ENCODE results near the gene RAB11FIP4. TPM values are rescaled to one million over a fixed set of nuclear protein-coding genes. Genes with fewer than 3 reads are reported as not detected.

Gene RAB11FIP4
- total RNA-seq, 4 donors from 2014 or later = 0.09 to 0.22 (median 0.16) TPM; not detected in 1

DNA sequence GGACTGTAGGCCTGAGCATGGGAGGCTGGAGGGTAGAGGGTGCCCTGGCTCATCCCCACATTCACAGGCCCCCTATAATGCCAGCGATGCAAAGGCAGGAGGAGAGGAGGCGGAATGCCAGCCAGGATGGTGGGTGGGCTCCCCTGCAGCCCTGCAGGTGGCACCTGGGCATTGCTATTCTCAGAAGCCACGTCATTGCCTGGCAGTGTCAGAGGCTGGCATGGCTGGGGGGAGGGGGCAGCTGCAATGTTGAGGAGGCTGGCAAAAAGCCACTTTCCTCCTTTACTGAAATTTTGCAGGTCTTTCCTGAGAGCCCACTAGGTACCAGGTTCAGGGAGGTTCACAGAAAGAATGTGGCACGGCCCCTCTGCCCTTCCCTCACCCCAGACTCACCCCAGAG lies 36.2 kb downstream of the RAB11FIP4 start:
- ATAC-seq = no peak
- Histone ChIP-seq H3K4me1 (no peaks in the 10 kb centered on the region), H3K36me3 (no peaks in the 10 kb centered on the region), H3K9me3 (no peaks in the 10 kb centered on the region), H3K4me3 (no peak overlapping the region), H3K27ac (no peak overlapping the region), H3K27me3 (peaks cover 0 to 19% (median 14%) of the 10 kb centered on the region in 3 donors)
- TF ChIP-seq POLR2A (IDR thresholded peaks at IDR 0.05) = no peak
- TF ChIP-seq, protein P1, sequence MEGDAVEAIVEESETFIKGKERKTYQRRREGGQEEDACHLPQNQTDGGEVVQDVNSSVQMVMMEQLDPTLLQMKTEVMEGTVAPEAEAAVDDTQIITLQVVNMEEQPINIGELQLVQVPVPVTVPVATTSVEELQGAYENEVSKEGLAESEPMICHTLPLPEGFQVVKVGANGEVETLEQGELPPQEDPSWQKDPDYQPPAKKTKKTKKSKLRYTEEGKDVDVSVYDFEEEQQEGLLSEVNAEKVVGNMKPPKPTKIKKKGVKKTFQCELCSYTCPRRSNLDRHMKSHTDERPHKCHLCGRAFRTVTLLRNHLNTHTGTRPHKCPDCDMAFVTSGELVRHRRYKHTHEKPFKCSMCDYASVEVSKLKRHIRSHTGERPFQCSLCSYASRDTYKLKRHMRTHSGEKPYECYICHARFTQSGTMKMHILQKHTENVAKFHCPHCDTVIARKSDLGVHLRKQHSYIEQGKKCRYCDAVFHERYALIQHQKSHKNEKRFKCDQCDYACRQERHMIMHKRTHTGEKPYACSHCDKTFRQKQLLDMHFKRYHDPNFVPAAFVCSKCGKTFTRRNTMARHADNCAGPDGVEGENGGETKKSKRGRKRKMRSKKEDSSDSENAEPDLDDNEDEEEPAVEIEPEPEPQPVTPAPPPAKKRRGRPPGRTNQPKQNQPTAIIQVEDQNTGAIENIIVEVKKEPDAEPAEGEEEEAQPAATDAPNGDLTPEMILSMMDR (IDR thresholded peaks at IDR 0.05 in 4 of 5, conservative IDR thresholded peaks at IDR 0.05 in 1 of 5) = no peak
- intact Hi-C loops (cut with DNase I; ENCODE audit: low total_unique reads) (no loop called here), in situ Hi-C loops (cut with MboI; ENCODE audit: low sequenced_read_pairs in 4 of 4) (loop anchor here (25.0 kb wide), 2 partner anchors 410 to 435 kb away; partner anchors contain the start of gene COPRS (in 1 of the 4))
- DNase-seq = no peak

DNA sequence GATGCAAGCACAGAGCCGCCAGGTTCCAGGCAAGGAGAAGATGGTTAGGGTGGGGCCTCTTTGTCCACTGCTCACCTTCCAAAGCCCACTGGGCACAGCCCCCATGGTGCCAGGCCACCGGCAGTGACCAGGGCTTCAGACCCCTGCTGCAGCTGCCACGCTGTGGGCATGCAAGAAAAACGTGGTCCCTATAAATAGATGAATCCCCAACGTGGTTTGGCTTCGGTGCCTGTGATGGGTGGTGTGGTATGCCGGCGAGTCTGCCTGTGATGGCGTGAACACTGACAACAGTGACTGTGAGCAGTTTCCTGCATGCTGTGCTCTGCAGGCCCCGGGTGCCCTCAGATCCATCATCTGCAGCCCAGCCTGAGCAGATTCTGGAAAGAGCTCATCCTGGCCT lies 36.6 kb downstream of the RAB11FIP4 start:
- H3K4me1 ChIP-seq = no peaks in the 10 kb centered on the region
- intact Hi-C loops (cut with DNase I; ENCODE audit: low total_unique reads) (no loop called here), in situ Hi-C loops (cut with MboI; ENCODE audit: low sequenced_read_pairs in 4 of 4) (loop anchor here (25.0 kb wide), 2 partner anchors 409 to 434 kb away; partner anchors contain the start of gene COPRS (in 1 of the 4))

DNA sequence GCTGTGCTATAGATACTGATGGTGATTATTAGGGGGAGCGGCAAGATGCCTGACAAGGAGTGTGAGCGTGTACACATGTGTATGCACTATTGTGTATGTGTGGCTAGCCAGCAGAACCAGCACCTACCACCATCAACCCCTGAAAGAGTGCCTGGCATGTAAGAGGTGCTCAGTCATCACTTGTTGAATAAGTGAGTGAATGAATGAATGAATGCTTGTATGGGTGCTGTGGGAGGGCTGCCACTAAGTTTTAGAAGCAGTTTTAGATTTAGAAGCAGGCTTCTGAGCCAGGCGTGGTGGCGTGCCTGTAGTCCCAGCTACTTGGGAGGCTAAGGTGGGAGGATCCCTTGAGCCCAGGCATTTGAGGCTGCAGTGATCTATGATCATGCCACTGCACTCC lies 37.0 kb downstream of the RAB11FIP4 start:
- in situ Hi-C loops (cut with MboI; ENCODE audit: low sequenced_read_pairs in 4 of 4) (loop anchor here (25.0 kb wide), 2 partner anchors 409 to 434 kb away; partner anchors contain the start of gene COPRS (in 1 of the 4)), intact Hi-C loops (cut with DNase I; ENCODE audit: low total_unique reads) (no loop called here)
- Histone ChIP-seq H3K27me3 (peaks cover 4 to 19% (median 14%) of the 10 kb centered on the region in 3 donors), H3K4me3 (no peak overlapping the region), H3K4me1 (no peaks in the 10 kb centered on the region), H3K9me3 (no peaks in the 10 kb centered on the region), H3K27ac (no peak overlapping the region), H3K36me3 (no peaks in the 10 kb centered on the region)
- ATAC-seq = no peak
- no peak for DNase-seq
- TF ChIP-seq, protein P1 (IDR thresholded peaks at IDR 0.05 in 4 of 5, conservative IDR thresholded peaks at IDR 0.05 in 1 of 5) = no peak
- TF ChIP-seq POLR2A (IDR thresholded peaks at IDR 0.05) = no peak

More for the DNA sequence above, 36.6 kb downstream of the RAB11FIP4 start:
- no peak for TF ChIP-seq POLR2A (IDR thresholded peaks at IDR 0.05)
- TF ChIP-seq, protein P1 (IDR thresholded peaks at IDR 0.05 in 4 of 5, conservative IDR thresholded peaks at IDR 0.05 in 1 of 5) = no peak
- H3K36me3 ChIP-seq = no peaks in the 10 kb centered on the region
- no peak overlapping the region for H3K4me3 ChIP-seq
- H3K27me3 ChIP-seq = peaks cover 4 to 19% (median 14%) of the 10 kb centered on the region in 3 donors
- ATAC-seq (no peak), DNase-seq (no peak)
- no peaks in the 10 kb centered on the region for H3K9me3 ChIP-seq
- H3K27ac ChIP-seq = no peak overlapping the region

DNA sequence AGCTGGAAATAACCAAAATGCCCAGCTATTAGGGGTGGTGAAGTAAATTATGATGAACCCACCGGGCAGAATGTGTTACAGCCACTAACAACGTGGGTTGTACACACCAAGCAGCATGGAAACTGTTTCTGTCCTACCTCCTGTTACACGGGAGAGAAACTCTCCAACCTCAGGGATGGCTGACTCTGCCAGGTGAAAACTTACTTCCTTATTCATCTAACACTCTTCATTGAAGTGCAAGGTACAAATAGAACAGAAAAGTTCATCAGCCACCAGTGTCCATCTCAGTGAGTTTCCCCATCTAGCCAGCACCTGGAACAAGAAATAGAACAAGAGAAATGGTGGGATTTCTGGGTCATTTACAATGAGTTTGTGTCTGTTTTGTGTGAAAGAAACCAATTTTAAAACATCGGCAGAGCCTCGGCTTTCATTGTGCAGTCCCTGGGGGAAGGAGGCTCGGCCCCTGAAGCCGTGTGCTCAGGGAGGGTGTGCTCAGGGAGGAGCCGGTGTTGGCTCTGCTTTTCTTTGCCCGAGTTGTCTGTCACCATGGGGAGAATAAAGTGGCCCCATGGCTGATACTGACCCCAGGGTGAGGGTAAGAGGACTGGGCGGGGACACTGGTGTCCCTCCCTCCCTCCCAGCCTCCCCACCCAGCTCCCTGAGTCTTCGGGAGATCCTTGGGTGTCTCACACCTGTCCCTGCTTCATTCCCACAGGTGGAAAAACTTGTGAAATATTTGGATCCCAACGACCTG lies 39.8 kb downstream of the RAB11FIP4 start:
- no peaks in the 10 kb centered on the region for H3K4me1 ChIP-seq
- no peaks in the 10 kb centered on the region for H3K36me3 ChIP-seq
- ATAC-seq (no peak), DNase-seq (no peak)
- H3K27me3 ChIP-seq = peaks cover 4 to 19% (median 14%) of the 10 kb centered on the region in 3 donors
- no peak for TF ChIP-seq POLR2A (IDR thresholded peaks at IDR 0.05)
- TF ChIP-seq, protein P1 (IDR thresholded peaks at IDR 0.05 in 4 of 5, conservative IDR thresholded peaks at IDR 0.05 in 1 of 5) = no peak
- in situ Hi-C loops (cut with MboI; ENCODE audit: low sequenced_read_pairs in 4 of 4) = loop anchor here (25.0 kb wide), 2 partner anchors 406 to 431 kb away; partner anchors contain the start of gene COPRS (in 1 of the 4)
- H3K9me3 ChIP-seq = no peaks in the 10 kb centered on the region
- H3K4me3 ChIP-seq = no peak overlapping the region
- intact Hi-C loops (cut with DNase I; ENCODE audit: low total_unique reads) = no loop called here
- no peak overlapping the region for H3K27ac ChIP-seq

Data from gastrocnemius medialis (tissue), 4 donors.